Panc1 (cell line): ENCODE data around the gene TSPAN14.
"Not testable (repeated sequence)": the region's sequence is repeated elsewhere in the genome, so short reads cannot be mapped to it uniquely, and the experiment has no call there.

ENCODE experiments used
- POLR2AphosphoS5 ChIP-seq: IDR thresholded peaks from 2 replicates; pipeline ENCODE4 v1.6.1; 2012; ENCODE audit warnings: mild to moderate bottlenecking, low read depth, low read length, moderate library complexity
- TCF7L2 ChIP-seq: IDR thresholded peaks from 2 replicates; pipeline ENCODE4 v1.6.1; 2011; ENCODE audit warnings: mild to moderate bottlenecking, low read depth, low read length, inconsistent platforms
- TF ChIP-seq, protein P1 (sequence below): fragments of 450-650 bp; IDR thresholded peaks from 2 replicates; pipeline ENCODE4 v1.5.1; 2017; ENCODE audit warnings: mild to moderate bottlenecking
- TF ChIP-seq, protein P2 (sequence below), 2 experiments: IDR thresholded peaks; 2 replicates each; pipeline ENCODE4 v1.6.1; 2011 to 2012; ENCODE audit warnings: low read depth in 2 of 2, control low read depth in 1 of 2, low read length in 1 of 2, mild to moderate bottlenecking in 1 of 2, moderate library complexity in 1 of 2; ENCODE audit not compliant: insufficient read depth in 1 of 2

- TF ChIP-seq, protein P1, sequence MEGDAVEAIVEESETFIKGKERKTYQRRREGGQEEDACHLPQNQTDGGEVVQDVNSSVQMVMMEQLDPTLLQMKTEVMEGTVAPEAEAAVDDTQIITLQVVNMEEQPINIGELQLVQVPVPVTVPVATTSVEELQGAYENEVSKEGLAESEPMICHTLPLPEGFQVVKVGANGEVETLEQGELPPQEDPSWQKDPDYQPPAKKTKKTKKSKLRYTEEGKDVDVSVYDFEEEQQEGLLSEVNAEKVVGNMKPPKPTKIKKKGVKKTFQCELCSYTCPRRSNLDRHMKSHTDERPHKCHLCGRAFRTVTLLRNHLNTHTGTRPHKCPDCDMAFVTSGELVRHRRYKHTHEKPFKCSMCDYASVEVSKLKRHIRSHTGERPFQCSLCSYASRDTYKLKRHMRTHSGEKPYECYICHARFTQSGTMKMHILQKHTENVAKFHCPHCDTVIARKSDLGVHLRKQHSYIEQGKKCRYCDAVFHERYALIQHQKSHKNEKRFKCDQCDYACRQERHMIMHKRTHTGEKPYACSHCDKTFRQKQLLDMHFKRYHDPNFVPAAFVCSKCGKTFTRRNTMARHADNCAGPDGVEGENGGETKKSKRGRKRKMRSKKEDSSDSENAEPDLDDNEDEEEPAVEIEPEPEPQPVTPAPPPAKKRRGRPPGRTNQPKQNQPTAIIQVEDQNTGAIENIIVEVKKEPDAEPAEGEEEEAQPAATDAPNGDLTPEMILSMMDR, result not testable (repeated sequence)
- TF ChIP-seq, protein P2, sequence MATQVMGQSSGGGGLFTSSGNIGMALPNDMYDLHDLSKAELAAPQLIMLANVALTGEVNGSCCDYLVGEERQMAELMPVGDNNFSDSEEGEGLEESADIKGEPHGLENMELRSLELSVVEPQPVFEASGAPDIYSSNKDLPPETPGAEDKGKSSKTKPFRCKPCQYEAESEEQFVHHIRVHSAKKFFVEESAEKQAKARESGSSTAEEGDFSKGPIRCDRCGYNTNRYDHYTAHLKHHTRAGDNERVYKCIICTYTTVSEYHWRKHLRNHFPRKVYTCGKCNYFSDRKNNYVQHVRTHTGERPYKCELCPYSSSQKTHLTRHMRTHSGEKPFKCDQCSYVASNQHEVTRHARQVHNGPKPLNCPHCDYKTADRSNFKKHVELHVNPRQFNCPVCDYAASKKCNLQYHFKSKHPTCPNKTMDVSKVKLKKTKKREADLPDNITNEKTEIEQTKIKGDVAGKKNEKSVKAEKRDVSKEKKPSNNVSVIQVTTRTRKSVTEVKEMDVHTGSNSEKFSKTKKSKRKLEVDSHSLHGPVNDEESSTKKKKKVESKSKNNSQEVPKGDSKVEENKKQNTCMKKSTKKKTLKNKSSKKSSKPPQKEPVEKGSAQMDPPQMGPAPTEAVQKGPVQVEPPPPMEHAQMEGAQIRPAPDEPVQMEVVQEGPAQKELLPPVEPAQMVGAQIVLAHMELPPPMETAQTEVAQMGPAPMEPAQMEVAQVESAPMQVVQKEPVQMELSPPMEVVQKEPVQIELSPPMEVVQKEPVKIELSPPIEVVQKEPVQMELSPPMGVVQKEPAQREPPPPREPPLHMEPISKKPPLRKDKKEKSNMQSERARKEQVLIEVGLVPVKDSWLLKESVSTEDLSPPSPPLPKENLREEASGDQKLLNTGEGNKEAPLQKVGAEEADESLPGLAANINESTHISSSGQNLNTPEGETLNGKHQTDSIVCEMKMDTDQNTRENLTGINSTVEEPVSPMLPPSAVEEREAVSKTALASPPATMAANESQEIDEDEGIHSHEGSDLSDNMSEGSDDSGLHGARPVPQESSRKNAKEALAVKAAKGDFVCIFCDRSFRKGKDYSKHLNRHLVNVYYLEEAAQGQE (IDR thresholded peaks at IDR 0.05; ENCODE audit: insufficient read depth in 1 of 2, low read depth in 2 of 2, low read length in 1 of 2), result not testable (repeated sequence)
- TF ChIP-seq POLR2AphosphoS5, TCF7L2: not testable (repeated sequence)
Observed at GRCh38 chr10:80534646-80535045, 80.5 kb downstream of the TSPAN14 start.
